GM19351 (cell line): ENCODE measurements around the gene CCHCR1.
"Not testable (repeated sequence)": the region's sequence is repeated elsewhere in the genome, so short reads cannot be mapped to it uniquely, and the experiment has no call there.

Experiments used
- ATAC-seq: cut with Tn5 transposase; IDR thresholded peaks from one replicate; pipeline ENCODE4 v1.9.1; 2021; ENCODE audit warnings: mild to moderate bottlenecking, moderate library complexity; ENCODE audit not compliant: unreplicated experiment

Gene CCHCR1

DNA sequence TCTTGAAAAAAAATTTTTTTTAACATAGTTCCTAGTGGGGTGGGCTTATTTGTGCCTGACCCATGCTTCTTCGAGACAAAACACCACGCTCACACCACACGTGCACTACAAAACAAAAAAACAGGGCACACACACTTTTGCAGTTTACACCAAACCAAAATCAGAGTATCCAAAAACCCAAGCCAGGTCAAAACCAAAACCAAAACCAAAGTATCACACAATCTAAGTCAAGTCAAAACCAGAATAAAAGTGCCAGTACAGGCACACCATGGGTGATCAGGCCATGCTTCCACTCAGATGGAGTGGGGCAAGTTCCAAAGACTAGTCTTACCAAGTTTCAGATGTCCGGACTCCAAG lies 28.1 kb upstream of the CCHCR1 start:
- not testable (repeated sequence) for ATAC-seq

DNA sequence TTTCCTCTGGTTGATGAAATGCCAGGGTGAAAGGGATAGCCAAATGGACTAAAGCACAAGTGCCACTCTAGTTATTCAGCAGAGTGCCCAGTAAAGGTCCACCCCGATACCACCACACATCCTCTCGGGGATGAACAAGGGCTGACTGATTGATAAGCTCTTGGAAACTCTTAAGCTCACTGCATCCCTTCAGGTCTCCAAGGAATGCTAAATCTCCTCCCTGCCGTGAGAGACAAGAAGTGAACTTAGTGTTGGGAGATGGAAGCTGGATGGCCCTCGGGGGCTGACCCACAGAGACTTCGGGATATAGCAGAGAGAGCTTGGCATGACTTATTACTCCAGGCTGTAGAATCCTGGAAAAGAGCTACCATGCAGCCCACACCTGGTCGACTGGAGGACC lies 26.3 kb upstream of the CCHCR1 start:
- ATAC-seq = not testable (repeated sequence)

DNA sequence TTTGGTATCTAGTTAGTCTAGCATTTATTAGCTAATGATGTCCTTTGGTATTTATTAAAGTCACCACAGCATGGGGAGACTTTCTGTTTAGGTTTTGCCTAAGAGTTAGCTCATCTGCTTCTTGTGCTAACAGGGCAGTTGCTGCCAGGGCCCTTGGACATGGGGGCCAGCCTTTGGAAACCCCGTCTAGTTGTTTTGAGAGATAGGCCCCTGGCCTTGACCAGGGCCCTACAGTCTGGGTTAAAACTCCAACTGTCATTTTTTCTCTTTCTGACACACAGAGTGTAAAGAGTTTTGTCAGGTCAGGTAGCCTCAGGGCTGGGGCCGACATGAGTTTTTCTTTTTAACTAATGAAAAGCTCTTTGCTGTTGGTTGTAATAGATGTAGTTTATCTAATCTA lies 25.7 kb upstream of the CCHCR1 start:
- ATAC-seq = not testable (repeated sequence)

DNA sequence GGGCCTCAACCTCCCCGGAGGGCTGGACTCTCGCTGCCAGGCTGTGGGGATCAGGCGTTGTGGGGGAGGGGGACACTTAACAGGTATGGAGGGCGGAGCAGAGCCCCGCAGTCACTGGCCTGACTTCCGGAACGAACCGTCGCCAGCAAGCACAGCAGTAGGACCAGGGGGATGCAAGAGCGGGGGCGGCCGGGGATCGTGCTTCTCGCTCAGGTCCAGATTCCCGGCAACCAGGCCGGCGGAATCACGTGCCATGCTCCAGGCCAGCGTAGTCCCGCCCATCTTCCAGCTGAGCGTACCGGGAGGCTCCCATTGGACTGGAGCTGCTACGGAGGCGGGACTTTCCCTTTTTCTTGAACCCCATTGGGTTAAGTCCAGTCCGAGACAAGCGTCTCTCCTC lies 22.9 kb upstream of the CCHCR1 start:
- ATAC-seq = no peak

DNA sequence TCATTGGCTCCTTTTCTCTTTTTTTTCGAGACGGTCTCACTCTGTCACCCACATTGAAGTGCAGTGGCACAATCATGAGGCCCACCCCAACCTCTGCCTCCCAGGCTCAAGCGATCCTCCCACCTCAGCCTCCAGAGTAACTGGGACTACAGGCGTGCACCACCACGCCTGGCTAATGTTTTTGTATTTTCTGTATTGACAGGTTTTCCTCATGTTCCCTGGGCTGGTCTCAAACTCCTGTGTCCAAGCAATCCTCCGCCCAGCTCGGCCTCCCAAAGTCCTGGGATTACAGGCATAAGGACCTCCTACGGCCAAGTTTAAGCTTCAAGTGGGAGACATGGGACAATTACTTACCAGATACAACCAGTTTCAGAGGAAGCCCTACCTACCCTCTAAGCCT lies 22.3 kb upstream of the CCHCR1 start:
- ATAC-seq = no peak

DNA sequence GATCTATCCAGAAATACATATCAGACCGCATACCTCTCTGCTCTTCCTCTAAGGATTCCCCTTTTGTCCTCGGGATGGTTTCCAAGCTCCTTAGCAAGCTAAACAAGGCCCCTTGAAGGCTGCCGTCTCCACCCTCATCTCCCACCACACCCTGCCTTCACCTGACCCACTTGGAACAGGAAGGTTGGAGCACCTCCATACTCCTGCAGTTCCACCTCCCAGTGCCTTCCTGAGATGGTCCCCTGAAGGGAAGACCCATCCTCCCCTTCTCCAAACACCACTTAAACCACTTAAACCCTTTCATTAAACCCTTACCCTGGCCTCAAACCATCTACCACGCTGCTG lies 21.4 kb upstream of the CCHCR1 start:
- no peak for ATAC-seq

DNA sequence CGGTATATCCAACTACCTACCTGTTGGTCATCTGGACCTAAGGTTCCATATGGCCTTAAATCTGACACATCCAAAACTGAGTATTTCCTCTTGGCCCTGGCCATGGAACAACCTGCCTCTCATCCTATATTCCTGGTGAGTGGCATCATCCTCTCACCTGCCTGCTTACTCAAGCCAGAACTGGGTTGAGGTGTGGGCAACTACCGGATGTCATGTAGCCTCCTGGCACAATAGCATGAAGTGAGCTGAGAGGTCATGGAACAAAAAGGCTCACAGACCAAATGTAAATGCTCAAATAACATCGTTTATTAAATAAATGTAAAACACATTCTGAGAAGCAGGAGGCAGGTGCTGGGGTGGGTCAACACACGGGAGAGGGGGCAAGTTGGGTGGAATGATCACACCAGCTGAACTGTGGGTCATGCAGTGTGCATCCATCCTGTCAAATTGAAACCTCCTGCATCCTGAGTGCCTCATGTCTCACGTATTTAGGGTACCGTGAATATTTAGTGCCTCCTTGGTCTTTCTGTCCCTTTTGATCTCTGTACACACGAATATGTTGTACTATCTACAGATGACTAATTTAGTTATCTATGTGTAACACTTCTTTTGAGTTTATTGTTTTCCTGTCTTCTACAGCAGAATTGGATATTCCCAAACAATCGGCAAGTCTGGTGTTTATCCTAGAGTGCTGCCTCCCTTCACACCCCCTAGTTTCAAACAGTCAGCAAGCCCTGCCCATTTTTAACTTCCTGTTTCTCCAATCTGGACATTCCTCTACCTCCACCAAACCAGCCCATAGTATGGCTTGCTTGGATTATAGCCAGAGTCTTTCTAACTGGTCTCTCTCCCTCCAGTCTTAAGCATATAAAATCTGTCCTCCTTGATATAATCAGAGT lies 20.8 kb upstream of the CCHCR1 start:
- no peak for ATAC-seq

DNA sequence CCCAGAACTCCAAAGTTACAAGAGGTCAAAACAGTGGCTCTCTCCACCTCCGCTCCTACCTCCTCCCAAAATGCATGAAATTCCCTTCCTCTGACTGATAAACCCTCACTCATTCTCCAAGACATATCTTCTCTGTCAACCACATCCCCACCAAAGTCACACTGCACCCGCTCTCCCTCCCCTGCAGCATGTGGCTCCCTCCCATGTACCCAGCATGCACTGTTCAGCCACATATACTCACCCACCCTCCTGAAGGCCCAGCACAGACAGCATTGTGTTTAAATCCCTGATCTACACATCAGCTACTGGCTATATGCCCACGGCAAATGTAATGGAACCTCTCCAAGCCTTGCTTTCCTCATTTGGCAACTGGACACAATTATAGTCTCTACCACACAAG lies 18.4 kb upstream of the CCHCR1 start:
- ATAC-seq = no peak

DNA sequence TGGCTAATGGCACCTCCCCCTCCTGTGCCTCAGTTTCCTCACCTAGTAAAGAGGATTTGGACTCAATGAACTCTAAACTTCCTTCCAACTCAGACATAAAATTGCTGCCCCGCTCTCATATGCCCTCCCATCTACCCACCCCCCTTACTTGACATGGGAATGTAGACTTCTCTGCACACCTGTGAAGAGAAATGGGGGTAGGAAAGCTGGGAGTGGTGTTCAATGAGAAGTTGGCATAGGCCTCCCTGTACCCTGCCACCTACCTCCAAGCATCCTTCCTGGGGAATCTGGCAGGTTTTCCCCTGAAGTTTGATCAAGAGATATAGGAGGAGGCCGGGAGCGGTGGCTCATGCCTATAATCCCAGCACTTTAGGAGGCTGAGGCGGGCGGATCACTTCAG lies 16.8 kb upstream of the CCHCR1 start:
- no peak for ATAC-seq

DNA sequence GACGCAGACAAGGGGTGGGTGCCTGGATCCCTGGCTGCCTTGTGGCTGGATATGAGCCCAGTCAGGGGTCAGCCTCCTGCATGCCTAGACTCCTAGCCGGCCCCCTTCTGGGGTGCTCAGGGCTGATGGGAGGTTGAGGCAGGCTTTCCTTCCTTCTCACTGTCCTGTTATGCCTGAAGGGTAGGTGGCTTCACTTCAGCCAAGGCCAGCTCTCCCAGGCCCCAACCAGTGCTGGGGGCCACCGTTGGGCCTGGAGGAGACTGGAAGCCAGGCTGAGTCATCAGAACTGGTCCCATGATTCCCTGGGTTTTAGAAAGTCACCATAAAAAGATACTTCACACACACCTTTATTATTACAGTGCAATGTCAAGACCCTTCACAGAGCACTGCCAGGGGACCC lies 15.8 kb upstream of the CCHCR1 start:
- no peak for ATAC-seq

DNA sequence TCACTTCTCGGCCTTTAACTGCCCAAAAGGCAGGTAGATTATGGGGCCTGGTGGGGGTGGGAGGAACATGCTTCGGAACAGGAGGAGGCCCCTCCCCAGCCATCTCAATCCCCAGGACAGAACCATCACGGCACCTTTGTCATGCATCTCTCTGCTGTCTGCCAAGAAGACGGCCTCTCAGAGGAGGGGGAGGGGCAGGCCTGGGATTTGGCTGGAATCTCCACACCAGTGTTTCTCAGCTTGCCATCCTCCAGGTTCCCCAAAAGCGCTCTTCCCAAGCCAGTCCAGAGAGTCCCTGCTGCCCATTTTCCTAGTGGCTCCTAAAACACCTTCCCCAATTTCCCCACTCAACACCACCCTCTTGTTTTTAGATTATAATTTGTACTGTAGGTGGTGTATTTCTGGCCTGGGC lies 15.4 kb upstream of the CCHCR1 start:
- ATAC-seq = no peak

DNA sequence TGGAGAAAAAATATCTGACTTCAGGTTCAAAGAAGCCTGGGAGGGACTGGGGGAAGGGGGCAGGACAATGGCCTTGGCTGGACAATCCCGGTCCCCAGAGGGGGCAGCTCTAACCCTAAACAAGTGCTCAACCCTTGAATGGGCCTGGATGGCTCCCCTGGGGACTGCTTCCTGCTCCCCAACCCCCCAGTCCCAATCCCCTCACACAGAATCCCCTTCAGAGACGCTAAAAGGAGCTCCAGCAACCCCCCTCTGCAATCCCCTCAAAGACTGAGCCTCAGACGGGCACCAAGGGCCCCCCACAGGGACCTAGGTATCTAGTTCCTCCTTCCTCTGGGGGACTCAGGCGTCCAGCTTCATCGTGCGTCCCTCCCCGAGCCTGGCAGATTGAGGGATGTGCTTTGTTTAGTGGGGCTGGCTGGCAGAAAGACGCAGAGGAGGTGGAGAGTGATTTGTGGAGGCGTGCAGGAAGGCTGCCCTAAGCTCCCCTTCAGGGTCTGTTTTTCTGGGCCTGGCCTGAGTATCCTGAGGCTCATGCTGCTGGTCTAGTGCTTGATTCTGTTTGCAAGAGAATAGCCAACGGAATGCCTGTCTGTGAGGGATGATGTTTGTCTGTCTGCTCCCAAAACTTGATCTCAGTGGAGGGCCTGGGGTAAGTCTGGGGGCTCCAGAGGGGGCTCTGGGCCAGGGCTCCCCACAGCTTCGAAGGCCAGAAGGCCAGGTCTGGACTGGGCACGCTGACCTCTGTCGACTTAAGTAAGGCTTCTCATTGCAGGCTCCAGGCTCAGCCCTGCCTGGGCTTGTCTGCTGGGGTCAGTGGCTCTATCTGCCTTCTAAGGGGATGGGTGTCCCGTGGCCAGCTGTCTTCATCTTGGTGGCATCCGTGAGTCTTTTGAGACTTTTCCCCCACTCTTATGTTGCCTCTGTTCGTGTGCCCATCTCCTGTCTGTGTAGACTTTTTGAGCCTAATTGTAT lies 14.6 kb upstream of the CCHCR1 start:
- no peak for ATAC-seq

DNA sequence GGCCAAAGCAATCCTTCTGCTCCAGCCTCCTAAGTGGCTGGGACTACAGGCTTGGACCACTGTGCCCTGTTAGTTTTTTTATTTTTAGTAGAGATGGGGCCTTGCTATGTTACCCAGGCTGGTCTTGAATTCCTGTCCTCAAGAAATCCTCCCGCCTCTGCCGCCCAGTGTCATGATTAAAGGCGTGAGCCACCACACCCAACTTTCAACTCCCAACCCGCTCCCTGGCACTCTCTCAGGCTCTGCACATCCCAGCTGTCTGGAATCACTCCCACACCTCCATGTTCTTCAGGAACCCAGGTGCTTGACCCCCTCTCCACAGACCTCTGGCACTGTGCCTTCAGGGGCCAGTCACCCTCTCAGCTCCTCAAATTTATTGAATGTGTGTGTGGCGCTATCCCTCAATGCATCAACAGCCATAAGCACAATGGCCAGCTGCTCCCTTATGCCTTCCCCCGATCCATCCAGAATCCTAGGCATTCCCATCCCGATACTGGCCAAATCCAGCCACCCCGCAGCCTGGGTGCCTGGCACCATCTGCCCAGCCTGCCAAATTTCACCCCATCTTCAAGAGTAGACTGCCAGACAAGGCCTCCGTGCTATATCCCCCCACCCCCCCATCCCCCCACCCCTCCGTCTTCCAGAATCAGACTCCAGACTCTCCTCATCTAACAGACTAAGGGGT lies 13.5 kb upstream of the CCHCR1 start:
- no peak for ATAC-seq

DNA sequence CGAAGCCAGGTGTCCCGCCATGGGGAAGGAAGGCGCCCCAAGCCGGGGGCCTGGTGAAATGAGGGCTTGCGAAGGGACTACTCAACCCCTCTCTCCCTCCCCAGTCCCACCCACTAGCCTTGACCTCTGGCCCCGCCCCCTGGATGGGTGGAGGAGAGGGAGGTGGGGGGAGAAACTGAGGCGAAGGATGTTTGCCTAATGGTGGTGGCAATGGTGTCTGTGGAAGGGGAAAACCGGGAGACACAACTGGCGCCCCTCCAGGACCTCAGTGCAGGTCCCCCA lies 12.9 kb upstream of the CCHCR1 start, which contains the start of gene POU5F1:
POU5F1 (minus strand) TSS at position 83 of the 282 bp plus-strand sequence; CDS start at position 21, 62 bp downstream.
- ATAC-seq = no peak

DNA sequence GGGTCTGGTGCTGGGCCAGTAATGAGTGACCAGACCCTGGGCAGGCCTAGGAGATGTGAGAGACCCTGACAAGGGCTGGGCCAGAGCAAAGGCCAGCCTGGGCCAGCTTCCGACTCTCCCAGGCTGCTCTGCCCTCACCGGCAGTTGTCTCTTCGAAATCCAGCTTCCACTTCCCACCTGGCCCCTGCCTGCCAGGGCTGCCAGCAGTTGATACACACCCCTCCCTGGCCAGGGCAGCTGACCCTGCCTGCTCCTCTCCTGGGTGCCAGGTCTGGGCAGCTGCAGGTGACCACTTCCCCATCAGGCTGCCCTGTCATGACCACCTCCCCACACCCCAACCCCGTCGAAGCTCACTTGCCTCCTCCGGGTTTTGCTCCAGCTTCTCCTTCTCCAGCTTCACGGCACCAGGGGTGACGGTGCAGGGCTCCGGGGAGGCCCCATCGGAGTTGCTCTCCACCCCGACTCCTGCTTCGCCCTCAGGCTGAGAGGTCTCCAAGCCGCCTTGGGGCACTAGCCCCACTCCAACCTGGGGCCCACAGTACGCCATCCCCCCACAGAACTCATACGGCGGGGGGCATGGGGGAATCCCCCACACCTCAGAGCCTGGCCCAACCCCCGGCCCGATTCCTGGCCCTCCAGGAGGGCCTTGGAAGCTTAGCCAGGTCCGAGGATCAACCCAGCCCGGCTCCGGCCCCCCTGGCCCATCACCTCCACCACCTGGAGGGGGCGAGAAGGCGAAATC lies 12.4 kb upstream of the CCHCR1 start:
- ATAC-seq = not testable (repeated sequence)

DNA sequence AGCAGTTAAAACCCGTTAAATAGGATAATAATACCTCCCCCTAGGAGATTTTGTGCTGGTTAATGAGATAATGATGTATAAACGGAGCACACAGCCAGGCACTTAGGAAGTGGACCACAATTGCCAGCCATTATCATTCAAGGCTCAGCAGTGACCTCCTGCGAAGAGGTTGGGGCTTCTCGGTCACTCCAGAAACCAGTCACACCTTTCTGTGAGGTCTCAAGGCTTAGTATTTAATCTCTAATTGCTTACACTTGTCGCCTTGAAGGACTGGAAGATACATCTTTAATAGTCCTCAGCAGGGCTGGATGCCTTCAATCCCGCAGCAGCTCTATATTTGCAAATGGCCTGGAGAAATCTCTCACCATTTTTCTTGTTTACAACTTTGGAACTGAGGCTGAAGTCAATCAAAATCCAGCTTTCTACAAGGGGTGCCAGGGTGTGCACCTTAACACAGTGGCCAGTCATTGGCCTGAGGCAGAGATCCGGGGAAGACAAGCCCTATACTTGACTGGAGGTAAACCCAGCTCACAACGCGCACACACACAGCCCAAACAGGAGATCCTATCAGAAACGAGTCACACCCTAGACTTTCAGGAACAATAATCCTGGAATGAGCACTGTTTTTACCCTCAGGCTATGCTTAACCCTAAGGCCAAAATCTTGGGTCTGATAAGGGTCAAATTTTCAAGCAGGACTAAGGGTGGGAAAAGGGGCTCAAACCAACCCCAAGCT lies 11.7 kb upstream of the CCHCR1 start:
- ATAC-seq = no peak

DNA sequence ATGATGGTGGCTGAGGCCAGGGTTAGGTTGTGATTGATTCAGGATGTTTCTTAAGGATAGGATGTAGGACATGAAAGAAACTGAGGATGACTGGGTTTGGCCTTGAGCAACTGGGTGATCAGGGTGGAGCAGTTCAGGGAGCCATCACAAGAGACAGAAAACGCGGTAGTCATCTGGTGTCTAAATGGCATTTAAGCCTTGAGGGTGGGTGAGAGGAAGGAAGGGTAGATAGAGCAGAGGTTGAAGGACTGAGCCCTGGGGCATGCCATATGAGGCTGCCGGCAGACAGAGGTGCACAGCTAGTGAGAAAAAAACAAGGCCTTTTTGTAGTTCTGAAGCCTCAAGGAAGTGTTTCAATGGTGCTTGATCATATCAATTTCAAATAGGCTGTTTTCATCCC lies 11.0 kb upstream of the CCHCR1 start:
- ATAC-seq = no peak

DNA sequence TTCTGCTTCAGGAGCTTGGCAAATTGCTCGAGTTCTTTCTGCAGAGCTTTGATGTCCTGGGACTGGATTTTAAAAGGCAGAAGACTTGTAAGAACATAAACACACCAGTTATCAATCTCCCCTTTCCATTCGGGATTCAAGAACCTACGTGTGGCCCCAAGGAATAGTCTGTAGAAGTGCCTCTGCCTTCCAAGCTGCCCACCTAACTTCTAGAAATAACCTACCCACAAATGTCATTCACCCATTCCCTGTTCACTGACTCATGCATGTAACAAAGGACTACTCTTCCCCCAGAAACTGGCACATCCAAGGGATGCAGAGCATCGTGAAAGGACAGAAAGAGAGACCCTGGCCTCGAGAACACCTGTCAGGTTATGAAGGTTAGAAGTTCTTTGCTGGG lies 8.4 kb upstream of the CCHCR1 start:
- no peak for ATAC-seq

DNA sequence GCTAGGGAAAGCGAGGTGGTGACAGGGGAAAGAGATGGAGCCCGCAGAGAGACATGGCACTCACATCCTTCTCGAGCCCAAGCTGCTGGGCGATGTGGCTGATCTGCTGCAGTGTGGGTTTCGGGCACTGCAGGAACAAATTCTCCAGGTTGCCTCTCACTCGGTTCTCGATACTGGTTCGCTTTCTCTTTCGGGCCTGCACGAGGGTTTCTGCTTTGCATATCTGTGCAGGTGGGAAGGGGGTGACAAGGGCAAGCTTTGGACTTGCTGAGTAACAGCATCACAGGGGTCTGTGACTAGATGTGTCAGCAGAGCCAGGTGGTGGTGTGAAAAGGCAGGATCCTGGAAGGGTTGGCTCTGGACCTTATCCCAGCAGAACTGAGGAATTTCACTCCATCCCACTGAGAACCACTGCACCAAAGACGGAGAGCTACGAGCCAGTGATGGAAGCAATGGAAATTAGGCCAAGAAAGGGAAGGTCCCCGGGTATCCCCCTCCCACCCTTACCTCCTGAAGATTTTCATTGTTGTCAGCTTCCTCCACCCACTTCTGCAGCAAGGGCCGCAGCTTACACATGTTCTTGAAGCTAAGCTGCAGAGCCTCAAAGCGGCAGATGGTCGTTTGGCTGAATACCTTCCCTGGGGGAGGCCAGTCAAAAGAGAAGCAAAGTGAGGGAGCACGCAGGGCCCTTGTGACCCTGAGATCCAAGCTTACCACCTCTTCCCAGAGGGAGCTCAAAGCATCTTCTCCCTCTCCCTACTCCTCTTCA lies 7.6 kb upstream of the CCHCR1 start:
- peak; percentile 77 for ATAC-seq
